IMR-90 (cell line): ENCODE data around the gene SRRM2. TPM values are rescaled to one million over a fixed set of nuclear protein-coding genes. Genes with fewer than 3 reads are reported as not detected.

Experiments used
- ATAC-seq: fragments of 200-7000 bp; cut with Tn5 transposase; 2 replicates; pipeline ENCODE4 v1.9.1; 2020; ENCODE audit warnings: low read depth, mild to moderate bottlenecking, moderate library complexity
- BruUV-seq: library from RNA; stranded (reverse); fragments of 400-500 nt; replicated peaks from 2 replicates; lab custom pipeline; 2021; lab: Mats Ljungman, UMichigan
- CTCF ChIA-PET: fragments of 300-600 bp; formaldehyde crosslinking; extraction: SDS; loops from one replicate; lab custom pipeline; 2021; ENCODE audit warnings: antibody characterized with exemption; lab: Yijun Ruan, JAX
- POLR2A ChIA-PET: fragments of 300-600 bp; sonication (Branson Sonifier 250); formaldehyde crosslinking; loops from one replicate; lab custom pipeline; 2022; ENCODE audit warnings: antibody characterized with exemption; ENCODE audit not compliant: unreplicated experiment; lab: Charles Lee
- DNase-seq: peaks from one replicate; pipeline ENCODE4 v3.0.0; 2013
- H2AFZ ChIP-seq: replicated peaks from 2 replicates; pipeline ENCODE3; 2013; ENCODE audit warnings: low read length, mild to moderate bottlenecking; ENCODE audit not compliant: poor library complexity
- H2AK5ac ChIP-seq: 2 replicates; pipeline ENCODE4 v1.6.1; 2013; ENCODE audit warnings: low read depth, low read length, inconsistent platforms
- H2AK9ac ChIP-seq: replicated peaks from 2 replicates; pipeline ENCODE3; 2013; ENCODE audit warnings: mild to moderate bottlenecking, low read depth, low read length, moderate library complexity; ENCODE audit not compliant: poor library complexity
- H2BK120ac ChIP-seq: 2 replicates; pipeline ENCODE4 v1.6.1; 2013; ENCODE audit warnings: low read depth, low read length, inconsistent platforms
- H2BK15ac ChIP-seq: 3 replicates; pipeline ENCODE4 v1.6.1; 2013; ENCODE audit warnings: low read depth, low read length, inconsistent platforms
- H2BK20ac ChIP-seq: 2 replicates; pipeline ENCODE4 v1.6.1; 2013; ENCODE audit warnings: low read depth, mild to moderate bottlenecking, inconsistent platforms, low read length, moderate library complexity
- H2BK5ac ChIP-seq: 2 replicates; pipeline ENCODE4 v1.6.1; 2013; ENCODE audit warnings: mild to moderate bottlenecking, low read depth, low read length, inconsistent platforms; ENCODE audit not compliant: poor library complexity, severe bottlenecking
- H3K14ac ChIP-seq: replicated peaks from 2 replicates; pipeline ENCODE4 v1.6.1; 2013; ENCODE audit warnings: low read depth, low read length, inconsistent platforms
- H3K18ac ChIP-seq: 2 replicates; pipeline ENCODE4 v1.6.1; 2013; ENCODE audit warnings: low read depth, low read length, control low read depth
- H3K23ac ChIP-seq: 2 replicates; pipeline ENCODE4 v1.6.1; 2013; ENCODE audit warnings: low read depth, low read length, inconsistent platforms
- H3K27ac ChIP-seq: 2 replicates; pipeline ENCODE4 v1.5.1; 2013; ENCODE audit warnings: mild to moderate bottlenecking, control low read depth, low read length; ENCODE audit not compliant: insufficient read depth
- H3K27me3 ChIP-seq: 2 replicates; pipeline ENCODE4 v1.6.1; 2013; ENCODE audit warnings: low read length; ENCODE audit not compliant: control insufficient read depth, insufficient read depth
- H3K36me3 ChIP-seq: 2 replicates; pipeline ENCODE4 v1.6.1; 2013; ENCODE audit warnings: low read length, mixed read lengths; ENCODE audit not compliant: control insufficient read depth, insufficient read depth
- H3K4ac ChIP-seq: 2 replicates; pipeline ENCODE4 v1.6.1; 2013; ENCODE audit warnings: low read depth, low read length, inconsistent platforms
- H3K4me1 ChIP-seq: 2 replicates; pipeline ENCODE4 v1.6.1; 2013; ENCODE audit warnings: low read length, mixed read lengths; ENCODE audit not compliant: control insufficient read depth, insufficient read depth
- H3K4me2 ChIP-seq: 2 replicates; pipeline ENCODE4 v1.6.1; 2013; ENCODE audit warnings: low read depth, mild to moderate bottlenecking, control low read depth, low read length, moderate library complexity
- H3K4me3 ChIP-seq: 2 replicates; pipeline ENCODE4 v1.5.1; 2013; ENCODE audit warnings: low read depth, mild to moderate bottlenecking, control low read depth, low read length, moderate library complexity; ENCODE audit not compliant: insufficient read depth
- H3K56ac ChIP-seq: 2 replicates; pipeline ENCODE4 v1.6.1; 2013; ENCODE audit warnings: low read length, inconsistent platforms; ENCODE audit not compliant: insufficient read depth; ENCODE audit errors: extremely low read depth
- H3K79me1 ChIP-seq, 2 experiments: 2 replicates each; pipeline ENCODE4 v1.6.1; 2013; ENCODE audit warnings: low read length in 2 of 2, inconsistent platforms in 1 of 2, low read depth in 1 of 2
- H3K9ac ChIP-seq: 2 replicates; pipeline ENCODE4 v1.6.1; 2013; ENCODE audit warnings: low read depth, low read length, control low read depth
- H3K9me1 ChIP-seq: 2 replicates; pipeline ENCODE4 v1.6.1; 2013; ENCODE audit warnings: low read length, inconsistent platforms; ENCODE audit not compliant: insufficient read depth
- H3K9me3 ChIP-seq: 2 replicates; pipeline ENCODE4 v1.6.1; 2013; ENCODE audit warnings: low read length; ENCODE audit not compliant: control insufficient read depth, insufficient read depth
- H4K20me1 ChIP-seq: 2 replicates; pipeline ENCODE4 v1.6.1; 2013; ENCODE audit warnings: low read length, inconsistent platforms; ENCODE audit not compliant: insufficient read depth
- H4K5ac ChIP-seq: 2 replicates; pipeline ENCODE4 v1.6.1; 2013; ENCODE audit warnings: mild to moderate bottlenecking, low read depth, low read length, control low read depth
- H4K8ac ChIP-seq, 2 experiments: 2 replicates each; pipeline ENCODE4 v1.6.1; 2013; ENCODE audit warnings: low read depth in 2 of 2, low read length in 2 of 2, control low read depth in 1 of 2, inconsistent platforms in 1 of 2
- H4K91ac ChIP-seq: 2 replicates; pipeline ENCODE4 v1.6.1; 2013; ENCODE audit warnings: low read depth, low read length, inconsistent platforms; ENCODE audit not compliant: insufficient read depth
- BHLHE40 ChIP-seq: fragments of 150-350 bp; IDR thresholded peaks from 2 replicates; pipeline ENCODE4 v1.6.1; 2016; ENCODE audit warnings: mild to moderate bottlenecking, low read depth, low read length
- CEBPB ChIP-seq: IDR thresholded peaks from 2 replicates; pipeline ENCODE4 v1.6.1; 2012; ENCODE audit warnings: low read depth, low read length, improper control_type of control experiment
- FOS ChIP-seq: fragments of 150-350 bp; IDR thresholded peaks from 2 replicates; pipeline ENCODE4 v1.6.1; 2016; ENCODE audit warnings: low read depth, low read length
- MAFK ChIP-seq: IDR thresholded peaks from 2 replicates; pipeline ENCODE4 v1.6.1; 2012; ENCODE audit warnings: low read depth, low read length, improper control_type of control experiment
- NFE2L2 ChIP-seq: fragments of 150-350 bp; IDR thresholded peaks from 2 replicates; pipeline ENCODE4 v1.6.1; 2016; ENCODE audit warnings: low read depth, mild to moderate bottlenecking, low read length
- RAD21 ChIP-seq: IDR thresholded peaks from 2 replicates; pipeline ENCODE4 v1.6.1; 2012; ENCODE audit warnings: low read length, improper control_type of control experiment
- RCOR1 ChIP-seq: IDR thresholded peaks from 2 replicates; pipeline ENCODE4 v1.6.1; 2012; ENCODE audit warnings: mild to moderate bottlenecking, low read length, improper control_type of control experiment; ENCODE audit not compliant: insufficient replicate concordance
- RFX5 ChIP-seq: IDR thresholded peaks from 2 replicates; pipeline ENCODE4 v1.8.0; 2012; ENCODE audit warnings: low read depth, mild to moderate bottlenecking, low read length, moderate library complexity
- WGBS, 2 experiments: methylation state at CpG; one replicate each; pipeline versions ENCODE4 v1.1.5 to v1.1.7; 2013; ENCODE audit warnings: missing lambda C conversion rate in 2 of 2; ENCODE audit not compliant: insufficient read length in 1 of 2; ENCODE audit errors: extremely low coverage in 2 of 2; 5-methylcytosine and 5-hydroxymethylcytosine counted together
- dilution Hi-C: fragments of 300-500 bp; cut with HindIII; formaldehyde crosslinking; loops from one replicate; pipeline ENCODE4 v1.14.3; 2018; ENCODE audit warnings: low sequenced_read_pairs; ENCODE audit not compliant: unreplicated experiment
- in situ Hi-C: fragments of 300-500 bp; cut with MboI; formaldehyde crosslinking; loops from 3 replicates; pipeline ENCODE4 v1.14.3; 2019; ENCODE audit warnings: low sequenced_read_pairs, inconsistent platforms, mixed read lengths
- intact Hi-C: fragments of 100-400 bp; cut with micrococcal nuclease; formaldehyde crosslinking; loops from 2 replicates; pipeline ENCODE4 v1.10.0; 2022
- polyA plus RNA-seq, 3 experiments: library from polyadenylated mRNA; depleted of rRNA; stranded (reverse); fragments of >200 nt; gene quantifications; 2 replicates each; pipeline ENCODE4 v1.2.3, GENCODE V29; 2012; ENCODE audit warnings: low replicate concordance in 1 of 3
- total RNA-seq: library from RNA; depleted of rRNA; stranded (reverse); fragments of >200 nt; gene quantifications from 2 replicates; pipeline ENCODE4 v1.2.3, GENCODE V29; 2012

SRRM2 gene
- total and polyA plus RNA-seq, 2 of the 4 experiments (the other 2 are of a cell fraction), result 20.3 to 300 TPM

DNA sequence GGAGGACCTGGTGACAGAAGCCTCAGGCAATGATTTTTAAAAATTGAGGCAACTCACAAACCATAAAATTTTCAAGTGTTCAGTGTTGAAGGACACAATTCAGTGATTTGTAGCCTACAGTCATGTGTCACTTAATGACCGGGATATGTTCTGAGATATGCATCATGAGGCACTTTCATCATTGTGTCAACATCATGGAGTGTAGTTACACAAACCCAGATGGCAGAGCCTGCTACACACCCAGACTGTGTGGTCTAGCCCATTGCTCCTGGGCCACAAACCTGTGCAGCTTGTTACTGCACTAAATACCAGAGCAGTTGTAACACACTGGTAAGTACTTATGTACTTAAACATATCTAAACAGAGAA lies 47.4 kb downstream of the SRRM2 start:
- Histone ChIP-seq H2AK9ac (no peak overlapping the region), H2BK15ac (no peak overlapping the region), H3K79me1 (no peaks in the 10 kb centered on the region), H3K4ac (no peak overlapping the region), H3K4me1 (no peaks in the 10 kb centered on the region), H4K5ac (no peak overlapping the region), H4K20me1 (no peaks in the 10 kb centered on the region), H2BK5ac (no peak overlapping the region), H3K27ac (no peak overlapping the region), H3K23ac (no peak overlapping the region), H2AFZ (no peak overlapping the region), H2BK20ac (no peak overlapping the region), H3K4me3 (no peak overlapping the region), H3K9me3 (peaks cover 11% of the 10 kb centered on the region), H3K4me2 (no peak overlapping the region), H2AK5ac (no peak overlapping the region), H3K56ac (no peak overlapping the region), H3K18ac (no peak overlapping the region), H3K36me3 (no peaks in the 10 kb centered on the region), H2BK120ac (no peak overlapping the region), H3K27me3 (peaks cover 11% of the 10 kb centered on the region), H3K14ac (no peak overlapping the region), H3K9me1 (no peaks in the 10 kb centered on the region), H3K9ac (no peak overlapping the region), H4K91ac (no peak overlapping the region), H4K8ac (no peak overlapping the region)
- no peak for ATAC-seq
- peak; percentile 4 for DNase-seq
- no CpG with 5 or more reads among the region's 1 CpG for WGBS, 2 experiments
- ChIA-PET POLR2A (no interaction called here), CTCF (interaction anchor here (0.9 kb wide), 1 partner anchor 14 kb away, joined by 3 read pairs; no protein-coding TSS in a partner anchor)
- BruUV-seq, result no TSS peak
- dilution Hi-C loops, result no loop called here
- in situ Hi-C loops, result no loop called here
- intact Hi-C loops, result no loop called here
- TF ChIP-seq MAFK, result no peak
- TF ChIP-seq CEBPB, result no peak
- TF ChIP-seq BHLHE40, result no peak
- TF ChIP-seq RAD21, result no peak
- TF ChIP-seq RFX5, result no peak
- no peak for TF ChIP-seq NFE2L2
- TF ChIP-seq RCOR1, result no peak
- no peak for TF ChIP-seq FOS
